T1000 (cell line): ENCODE data around the gene SMARCAL1.

Source experiments
- DNase-seq: peaks from one replicate; lab custom pipeline; 2025; ENCODE audit warnings: mixed read lengths; lab: John Stamatoyannopoulos, UW

SMARCAL1 gene

GRCh38 chr2:216426938-216427337, 14.7 kb downstream of the SMARCAL1 start:
- DNase-seq: no peak

GRCh38 chr2:216428618-216429350, 16.5 kb downstream of the SMARCAL1 start:
- no peak for DNase-seq

GRCh38 chr2:216429428-216429827, 17.1 kb downstream of the SMARCAL1 start:
- DNase-seq: no peak

- DNase-seq: no peak
These were observed 18.7 kb downstream of the SMARCAL1 start for GRCh38 chr2:216430811-216431530.

- no peak for DNase-seq
These were observed 19.2 kb downstream of the SMARCAL1 start for GRCh38 chr2:216431531-216431856.

GRCh38 chr2:216436383-216436782, 24.1 kb downstream of the SMARCAL1 start:
- no peak for DNase-seq

GRCh38 chr2:216441308-216442010, 29.2 kb downstream of the SMARCAL1 start:
- DNase-seq: no peak

GRCh38 chr2:216445501-216445900, 33.2 kb downstream of the SMARCAL1 start:
- DNase-seq: no peak

- no peak for DNase-seq
These were observed 34.1 kb downstream of the SMARCAL1 start for GRCh38 chr2:216446343-216446742.

- DNase-seq: no peak
These were observed 35.0 kb downstream of the SMARCAL1 start for GRCh38 chr2:216447293-216447692.

GRCh38 chr2:216448829-216449228, 36.5 kb downstream of the SMARCAL1 start:
- DNase-seq: no peak

GRCh38 chr2:216450346-216450745, 38.1 kb downstream of the SMARCAL1 start:
- DNase-seq: no peak

- no peak for DNase-seq
These were observed 38.5 kb downstream of the SMARCAL1 start for GRCh38 chr2:216450784-216451183.

GRCh38 chr2:216453955-216454614, 41.8 kb downstream of the SMARCAL1 start:
- no peak for DNase-seq

GRCh38 chr2:216463148-216463547, 50.9 kb downstream of the SMARCAL1 start:
- DNase-seq: no peak

- no peak for DNase-seq
These were observed 51.9 kb downstream of the SMARCAL1 start for GRCh38 chr2:216464104-216464720.

GRCh38 chr2:216465579-216466195, 53.4 kb downstream of the SMARCAL1 start:
- DNase-seq: no peak

- no peak for DNase-seq
These were observed 55.6 kb downstream of the SMARCAL1 start for GRCh38 chr2:216467845-216468244.

- no peak for DNase-seq
These were observed 57.4 kb downstream of the SMARCAL1 start for GRCh38 chr2:216469661-216470060.

- DNase-seq: no peak
These were observed 60.9 kb downstream of the SMARCAL1 start for GRCh38 chr2:216473187-216473586.

- DNase-seq: no peak
These were observed 62.8 kb downstream of the SMARCAL1 start for GRCh38 chr2:216474925-216475670.
